ENCODE results near the gene HINFP. TPM values are rescaled to one million over a fixed set of nuclear protein-coding genes. Genes with fewer than 3 reads are reported as not detected.

Gene HINFP
- total RNA-seq, 1 donor from 2014 or later, result 11.9 TPM

GRCh38 chr11:119113716-119114115 lies 7.7 kb upstream of the HINFP start:
- no peak for TF ChIP-seq CTCF (conservative IDR thresholded peaks at IDR 0.05; ENCODE audit: low read depth, low read length)
- H3K4me3 ChIP-seq (ENCODE audit: low read depth, low read length), result no peak overlapping the region
- DNase-seq (ENCODE audit: low read depth), result no peak

- no peak overlapping the region for H3K4me3 ChIP-seq (ENCODE audit: low read depth, low read length)
- no peak for DNase-seq (ENCODE audit: low read depth)
- TF ChIP-seq CTCF (conservative IDR thresholded peaks at IDR 0.05; ENCODE audit: low read depth, low read length), result no peak
These were observed 7.0 kb upstream of the HINFP start for GRCh38 chr11:119114351-119114750.

GRCh38 chr11:119115484-119116234 lies 5.7 kb upstream of the HINFP start:
- no peak overlapping the region for H3K4me3 ChIP-seq (ENCODE audit: low read depth, low read length)
- TF ChIP-seq CTCF (conservative IDR thresholded peaks at IDR 0.05; ENCODE audit: low read depth, low read length), result no peak
- no peak for DNase-seq (ENCODE audit: low read depth)

GRCh38 chr11:119116235-119116594 lies 5.2 kb upstream of the HINFP start:
- no peak for DNase-seq (ENCODE audit: low read depth)
- TF ChIP-seq CTCF (conservative IDR thresholded peaks at IDR 0.05; ENCODE audit: low read depth, low read length), result no peak
- no peak overlapping the region for H3K4me3 ChIP-seq (ENCODE audit: low read depth, low read length)

GRCh38 chr11:119116601-119117000 lies 4.8 kb upstream of the HINFP start:
- DNase-seq (ENCODE audit: low read depth), result no peak
- no peak overlapping the region for H3K4me3 ChIP-seq (ENCODE audit: low read depth, low read length)
- TF ChIP-seq CTCF (conservative IDR thresholded peaks at IDR 0.05; ENCODE audit: low read depth, low read length), result no peak

GRCh38 chr11:119117004-119117706 lies 4.2 kb upstream of the HINFP start:
- no peak for DNase-seq (ENCODE audit: low read depth)
- no peak overlapping the region for H3K4me3 ChIP-seq (ENCODE audit: low read depth, low read length)
- TF ChIP-seq CTCF (conservative IDR thresholded peaks at IDR 0.05; ENCODE audit: low read depth, low read length), result no peak

Measured in epithelial cell of proximal tubule (primary cell).